HG02840 (cell line): ENCODE results near the gene THBS2.

Experiments
- ATAC-seq: cut with Tn5 transposase; IDR thresholded peaks from one replicate; pipeline ENCODE4 v1.9.1; 2021; ENCODE audit warnings: mild to moderate bottlenecking, moderate library complexity, moderate number of reproducible peaks; ENCODE audit not compliant: unreplicated experiment, low FRiP score

Gene THBS2

DNA sequence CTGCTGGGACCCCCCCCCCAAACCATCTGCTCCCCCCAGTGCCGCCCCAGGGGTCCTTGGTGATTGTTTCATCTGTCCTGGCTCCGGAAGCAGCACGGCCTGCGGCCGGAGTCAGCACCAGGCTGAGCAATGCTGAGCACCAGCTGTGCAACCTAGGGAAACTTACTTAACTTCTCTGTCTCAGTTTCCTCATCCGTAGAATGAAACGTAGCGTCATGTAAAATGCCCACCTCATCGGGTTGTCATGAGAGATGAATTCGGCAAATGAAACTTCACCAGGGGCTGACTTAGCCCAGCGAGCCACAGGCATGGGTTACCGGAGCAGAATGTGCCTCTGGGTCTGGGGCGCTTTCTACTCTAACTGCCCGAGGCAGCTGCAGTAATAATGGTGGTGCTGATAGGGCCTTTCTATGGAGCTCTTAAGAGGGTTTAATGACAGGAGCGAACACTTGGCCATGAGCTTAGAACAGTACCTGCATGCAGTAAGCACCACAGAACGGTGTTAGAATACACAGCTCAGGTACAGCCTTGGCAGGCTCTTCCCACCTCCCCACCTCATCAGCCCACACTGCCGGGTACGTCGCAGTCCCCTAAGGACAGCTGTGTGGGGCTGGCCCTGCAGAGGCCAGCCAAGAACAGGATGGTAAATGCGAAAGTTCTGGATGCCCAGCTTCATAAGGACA is 1.7 kb downstream of the THBS2 start:
- ATAC-seq, result no peak

- no peak for ATAC-seq
Observed at GRCh38 chr6:169251371-169251802, 2.3 kb downstream of the THBS2 start.

DNA sequence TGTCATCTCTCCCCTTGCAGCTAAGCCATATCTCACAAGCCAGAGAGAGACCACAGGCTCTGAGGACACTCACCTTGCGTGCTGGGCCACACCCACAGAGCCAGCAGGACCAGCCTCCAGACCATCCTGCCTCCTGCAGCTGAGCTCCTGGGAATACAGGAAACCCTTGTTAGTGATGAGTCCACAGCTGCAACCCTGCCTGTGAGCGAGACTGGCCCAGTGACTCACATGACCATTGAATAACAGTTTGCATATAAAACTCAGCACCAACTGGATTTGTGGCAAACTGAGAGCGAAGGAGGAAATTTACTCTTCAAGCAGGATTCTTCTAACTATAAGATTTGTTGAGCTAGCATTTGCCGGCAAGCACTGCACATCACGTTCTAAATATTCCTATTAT is 3.0 kb downstream of the THBS2 start:
- no peak for ATAC-seq

GRCh38 chr6:169249057-169249456 is 4.6 kb downstream of the THBS2 start:
- no peak for ATAC-seq

GRCh38 chr6:169248521-169248971 is 5.1 kb downstream of the THBS2 start:
- ATAC-seq, result no peak

DNA sequence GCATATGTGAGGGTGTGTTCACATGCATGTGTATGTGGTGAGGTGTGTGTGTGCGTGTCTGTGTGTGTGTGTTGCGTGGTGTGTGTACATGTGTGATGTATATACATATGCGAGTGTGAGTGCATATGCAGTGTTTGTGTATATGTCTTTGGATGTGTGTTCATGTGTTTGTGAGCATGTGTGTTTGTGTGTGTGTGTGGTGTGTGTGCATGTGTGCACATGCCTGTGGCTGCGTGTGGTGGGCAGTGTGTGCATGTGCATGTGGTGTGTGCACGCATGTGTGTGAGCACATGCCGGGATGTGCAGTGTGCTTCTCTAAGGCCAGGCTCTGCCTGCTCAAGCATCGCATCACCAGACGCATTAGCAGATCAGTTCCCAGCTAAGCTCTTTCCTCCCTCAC is 5.7 kb downstream of the THBS2 start:
- no peak for ATAC-seq

GRCh38 chr6:169247419-169247818 is 6.2 kb downstream of the THBS2 start:
- ATAC-seq, result no peak

DNA sequence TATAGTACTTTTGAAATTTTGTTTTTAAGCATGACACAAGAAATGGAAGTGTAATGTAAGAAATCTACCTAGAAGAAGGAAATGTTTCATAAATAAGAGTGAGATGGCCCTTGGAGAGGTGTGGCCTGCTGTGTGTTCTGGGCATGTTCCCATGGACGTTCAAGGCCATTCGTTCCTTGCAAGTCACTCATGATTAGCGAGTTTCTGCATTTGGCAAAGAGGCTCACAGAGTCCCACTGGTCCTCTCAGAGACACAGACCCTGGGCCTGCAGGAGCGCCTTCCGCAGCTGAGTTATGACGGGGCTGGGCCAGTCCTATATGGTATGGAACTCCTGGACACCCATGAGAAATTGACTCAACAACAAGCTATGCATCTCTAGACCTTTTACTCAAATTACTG is 7.2 kb downstream of the THBS2 start:
- ATAC-seq, result no peak

GRCh38 chr6:169244684-169245383 is 8.8 kb downstream of the THBS2 start:
- ATAC-seq, result no peak

GRCh38 chr6:169243661-169244060 is 10.0 kb downstream of the THBS2 start:
- no peak for ATAC-seq

GRCh38 chr6:169243186-169243585 is 10.5 kb downstream of the THBS2 start:
- no peak for ATAC-seq

DNA sequence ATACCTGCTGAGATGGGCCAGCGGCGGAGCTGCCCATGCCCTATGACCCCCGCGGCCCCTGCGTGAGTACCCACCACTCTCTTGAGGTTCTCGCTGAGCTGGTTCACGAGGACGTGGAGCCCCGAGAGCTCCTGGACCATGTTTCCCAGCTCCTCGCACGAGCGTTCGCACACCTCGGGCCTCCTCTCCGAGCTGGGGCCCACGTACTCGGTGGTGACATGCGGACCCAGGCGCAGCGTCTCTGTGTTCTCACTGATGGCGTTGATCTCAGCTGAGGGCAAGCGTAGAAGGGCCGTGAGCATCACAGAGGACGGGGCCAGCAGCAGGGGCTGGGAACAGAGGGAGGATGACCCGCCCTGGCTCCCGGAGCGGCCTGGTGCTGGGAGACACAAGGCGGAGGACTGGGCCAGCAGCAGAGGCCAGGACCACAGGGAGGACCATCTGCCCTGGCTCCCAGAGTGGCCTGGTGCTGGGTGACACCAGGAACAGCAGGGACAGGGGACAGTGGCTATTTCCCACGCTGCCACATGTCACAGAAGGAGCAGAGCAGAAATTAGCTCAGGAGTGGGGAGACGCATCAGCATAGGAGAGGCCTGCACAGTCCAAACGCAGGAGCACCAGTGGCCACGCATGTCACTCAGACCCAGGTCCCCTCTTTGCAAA is 11.8 kb downstream of the THBS2 start:
- no peak for ATAC-seq

DNA sequence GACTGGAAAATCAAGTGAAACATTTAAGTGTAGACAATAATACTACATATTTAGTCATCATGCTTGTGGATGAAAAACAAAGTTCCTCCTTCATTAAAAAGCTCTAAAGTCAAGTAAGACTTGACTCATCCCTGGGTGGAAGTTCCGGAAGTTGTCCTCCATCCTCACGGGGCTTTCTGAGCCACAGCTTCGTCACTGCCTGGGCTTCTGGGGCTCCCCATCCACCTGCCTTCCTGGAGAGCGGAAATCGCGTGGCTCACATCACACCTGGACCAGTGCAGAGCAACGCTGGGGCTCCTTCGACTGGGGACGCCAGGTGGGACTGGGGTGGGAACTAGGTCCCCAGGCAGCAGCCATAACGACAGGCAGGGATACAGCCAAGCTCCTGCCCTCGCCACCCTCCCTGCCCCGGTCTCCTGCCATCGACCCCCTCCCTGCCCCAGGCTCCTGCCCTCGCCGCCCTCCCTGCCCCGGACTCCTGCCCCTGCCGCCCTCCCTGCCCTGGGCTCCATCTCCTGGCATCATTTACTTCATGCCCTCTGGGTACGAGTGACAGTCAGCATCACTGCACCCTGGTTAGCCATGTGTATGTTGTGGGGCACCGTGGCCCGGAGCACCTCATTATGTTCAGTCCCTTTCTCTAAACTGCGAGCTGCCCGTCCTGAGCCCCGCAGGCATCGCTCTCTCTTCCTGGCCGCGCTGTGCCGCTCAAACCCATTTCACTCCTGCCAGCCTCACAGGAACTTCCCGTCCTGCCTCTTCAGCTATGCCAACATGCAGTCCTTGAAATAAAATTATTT is 12.9 kb downstream of the THBS2 start:
- no peak for ATAC-seq

DNA sequence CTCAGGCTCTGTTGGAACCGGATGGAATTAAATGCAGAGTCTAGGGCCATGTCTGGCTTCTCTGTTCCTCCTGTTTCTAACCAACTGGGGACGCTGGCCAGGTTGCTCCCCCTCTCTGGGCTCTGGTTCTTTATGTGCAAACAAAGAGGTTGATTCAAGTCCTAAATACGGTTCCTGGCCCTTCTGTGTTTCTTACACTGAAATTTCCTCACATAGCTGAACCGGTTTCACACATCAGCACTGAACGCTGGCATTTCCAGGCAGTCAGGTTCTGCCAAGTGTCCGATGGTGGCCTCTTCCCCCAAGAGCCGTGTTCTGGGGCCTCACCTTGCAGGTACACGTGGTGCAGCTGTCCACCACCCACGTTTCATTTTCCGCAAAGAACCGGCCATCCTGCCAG is 13.5 kb downstream of the THBS2 start:
- no peak for ATAC-seq

DNA sequence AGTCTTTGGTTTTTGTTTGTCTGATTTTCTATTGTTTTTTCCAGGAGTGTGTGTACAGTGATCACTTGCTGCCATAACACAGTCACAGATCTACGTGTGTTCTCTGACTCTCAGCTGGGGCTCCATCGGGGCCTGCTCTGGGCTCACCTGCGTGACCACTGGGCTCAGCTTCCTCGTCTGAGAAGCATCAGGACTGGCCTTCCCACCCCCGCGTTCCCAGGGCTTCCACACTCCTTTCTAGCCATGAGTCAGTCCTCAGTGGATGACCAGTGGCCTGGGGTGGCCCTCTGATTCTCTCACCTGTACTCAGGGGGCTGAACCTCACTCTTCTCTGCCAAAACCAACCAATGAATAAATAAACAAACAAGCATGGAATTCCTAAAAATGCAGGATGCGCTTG is 14.5 kb downstream of the THBS2 start:
- no peak for ATAC-seq

GRCh38 chr6:169238766-169239165 is 14.9 kb downstream of the THBS2 start:
- no peak for ATAC-seq

- ATAC-seq, result no peak
Observed at GRCh38 chr6:169237496-169238134, 16.0 kb downstream of the THBS2 start.

DNA sequence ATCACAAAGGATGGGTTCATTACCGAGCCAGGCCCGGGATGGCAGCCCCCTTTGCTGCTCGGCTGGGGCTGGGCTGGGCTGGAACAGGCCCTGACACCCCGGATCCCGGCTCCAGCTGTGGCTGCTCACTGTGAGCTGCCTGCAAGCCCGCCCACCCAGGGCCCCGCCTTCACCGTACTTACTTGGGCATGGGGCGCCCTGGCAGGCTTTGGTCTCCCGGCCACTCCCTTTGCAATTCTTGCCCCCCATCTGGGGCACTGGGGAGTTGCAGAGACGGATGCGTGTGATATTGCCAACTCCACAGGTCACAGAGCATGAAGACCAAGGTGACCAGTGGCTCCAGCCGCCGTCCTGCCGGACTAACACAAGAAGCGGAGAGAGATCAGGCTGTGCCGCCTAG is 16.7 kb downstream of the THBS2 start:
- ATAC-seq, result no peak

DNA sequence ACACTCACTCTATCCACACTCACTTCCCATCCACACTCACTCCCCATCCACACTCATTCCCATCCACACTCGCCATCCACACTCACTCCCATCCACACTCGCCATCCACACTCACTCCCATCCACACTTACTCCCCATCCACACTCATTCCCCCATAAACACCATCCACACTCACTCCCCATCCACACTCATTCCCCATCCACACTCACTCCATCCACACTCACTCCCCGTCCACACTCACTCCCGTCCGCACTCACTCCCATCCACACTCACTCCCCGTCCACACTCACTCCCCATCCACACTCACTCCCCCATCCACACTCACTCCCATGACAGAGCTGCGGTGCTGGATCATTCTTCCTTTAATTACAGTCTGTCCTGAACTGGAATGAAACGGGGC is 17.1 kb downstream of the THBS2 start:
- no peak for ATAC-seq

GRCh38 chr6:169235286-169235685 is 18.4 kb downstream of the THBS2 start:
- no peak for ATAC-seq
